NOMO-1 (cell line): ENCODE results near the gene TXNRD3.
"Not testable (repeated sequence)": the region's sequence is repeated elsewhere in the genome, so short reads cannot be mapped to it uniquely, and the experiment has no call there.

Experiments
- DNase-seq, 2 experiments: peaks; one replicate each; lab custom pipeline; 2025; ENCODE audit not compliant: unreplicated experiment in 2 of 2; lab: John Stamatoyannopoulos, UW

The TXNRD3 gene

GRCh38 chr3:126655887-126656286 is 963 bp upstream of the TXNRD3 start:
- no peak for DNase-seq

- no peak for DNase-seq
Observed at GRCh38 chr3:126649556-126650092, 5.3 kb downstream of the TXNRD3 start.

- no peak for DNase-seq
Observed at GRCh38 chr3:126646674-126647073, 8.2 kb downstream of the TXNRD3 start.

DNA sequence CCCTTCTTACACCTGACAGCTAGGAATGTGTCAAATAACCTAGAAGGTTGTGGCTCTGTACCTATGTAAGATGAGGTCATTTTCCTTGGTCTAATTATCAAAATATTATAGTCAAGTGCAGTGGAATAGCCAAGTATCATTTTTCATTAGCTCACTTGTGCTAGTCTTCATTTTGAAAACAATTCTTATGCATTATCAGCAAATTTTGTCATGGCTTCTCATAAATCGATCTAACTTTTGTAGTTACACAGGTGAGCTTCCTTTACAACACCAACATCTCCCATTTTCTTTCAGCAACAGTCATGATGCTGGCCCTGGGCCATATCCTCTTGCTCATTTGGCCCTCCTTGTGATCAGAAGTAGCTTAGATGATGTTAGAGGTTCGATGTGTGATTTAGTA is 10.3 kb downstream of the TXNRD3 start:
- DNase-seq = no peak

- DNase-seq = no peak
Observed at GRCh38 chr3:126638790-126639189, 16.1 kb downstream of the TXNRD3 start.

GRCh38 chr3:126636436-126636835 is 18.5 kb downstream of the TXNRD3 start:
- DNase-seq = no peak

- no peak for DNase-seq
Observed at GRCh38 chr3:126634803-126635202, 20.1 kb downstream of the TXNRD3 start.

GRCh38 chr3:126630020-126630419 is 24.9 kb downstream of the TXNRD3 start:
- DNase-seq = no peak

GRCh38 chr3:126625735-126626134 is 29.2 kb downstream of the TXNRD3 start:
- not testable (repeated sequence) for DNase-seq

GRCh38 chr3:126622694-126623093 is 32.2 kb downstream of the TXNRD3 start:
- no peak for DNase-seq

GRCh38 chr3:126621627-126622345 is 33.1 kb downstream of the TXNRD3 start:
- DNase-seq = no peak

DNA sequence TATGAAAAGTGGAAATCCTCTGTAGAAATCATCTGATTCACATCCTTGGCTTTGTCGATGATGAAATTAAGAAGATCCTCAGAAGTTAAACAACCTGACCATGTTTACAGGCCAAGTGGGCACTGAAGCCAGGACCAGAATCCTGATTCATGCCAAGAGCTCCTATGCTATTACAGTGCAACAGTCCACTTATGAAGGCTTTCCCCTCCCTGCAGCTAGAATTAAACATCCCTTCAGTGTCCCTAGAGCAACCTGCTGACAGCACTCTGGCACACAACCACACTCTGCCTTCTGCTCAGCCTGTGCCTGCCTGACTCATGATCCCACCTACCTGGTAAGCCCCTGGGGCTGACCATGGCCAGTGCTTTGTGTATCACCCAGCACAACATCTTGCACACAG is 33.8 kb downstream of the TXNRD3 start:
- DNase-seq = no peak

GRCh38 chr3:126620738-126621137 is 34.2 kb downstream of the TXNRD3 start:
- DNase-seq = no peak

DNA sequence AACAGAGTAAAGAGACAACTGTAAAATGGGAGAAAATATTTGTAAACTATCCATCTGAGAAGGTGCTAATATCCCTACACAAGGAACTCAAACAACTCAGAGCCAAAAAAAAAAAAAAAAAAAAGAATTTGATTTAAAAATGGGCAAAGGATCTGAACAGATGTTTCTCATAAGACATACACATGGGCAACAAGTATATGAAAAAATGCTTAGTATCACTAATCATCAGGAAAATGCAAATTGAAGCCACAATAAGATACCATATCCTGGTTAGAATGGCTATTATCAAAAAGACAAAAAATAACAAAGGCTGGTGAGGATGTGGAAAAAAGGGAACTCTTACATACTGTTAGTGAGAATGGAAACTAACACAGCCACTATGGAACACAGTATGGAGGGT is 36.2 kb downstream of the TXNRD3 start:
- DNase-seq = no peak

GRCh38 chr3:126618021-126618420 is 36.9 kb downstream of the TXNRD3 start:
- DNase-seq = no peak

- DNase-seq = peak in 1 of 2 experiments; percentile 24
Observed at GRCh38 chr3:126617571-126617970, 37.4 kb downstream of the TXNRD3 start.

GRCh38 chr3:126616931-126617330 is 38.0 kb downstream of the TXNRD3 start:
- DNase-seq = no peak

- DNase-seq = no peak
Observed at GRCh38 chr3:126613479-126614188, 41.3 kb downstream of the TXNRD3 start.

GRCh38 chr3:126612479-126613205 is 42.3 kb downstream of the TXNRD3 start:
- DNase-seq = no peak

GRCh38 chr3:126609909-126610308 is 45.0 kb downstream of the TXNRD3 start:
- no peak for DNase-seq

DNA sequence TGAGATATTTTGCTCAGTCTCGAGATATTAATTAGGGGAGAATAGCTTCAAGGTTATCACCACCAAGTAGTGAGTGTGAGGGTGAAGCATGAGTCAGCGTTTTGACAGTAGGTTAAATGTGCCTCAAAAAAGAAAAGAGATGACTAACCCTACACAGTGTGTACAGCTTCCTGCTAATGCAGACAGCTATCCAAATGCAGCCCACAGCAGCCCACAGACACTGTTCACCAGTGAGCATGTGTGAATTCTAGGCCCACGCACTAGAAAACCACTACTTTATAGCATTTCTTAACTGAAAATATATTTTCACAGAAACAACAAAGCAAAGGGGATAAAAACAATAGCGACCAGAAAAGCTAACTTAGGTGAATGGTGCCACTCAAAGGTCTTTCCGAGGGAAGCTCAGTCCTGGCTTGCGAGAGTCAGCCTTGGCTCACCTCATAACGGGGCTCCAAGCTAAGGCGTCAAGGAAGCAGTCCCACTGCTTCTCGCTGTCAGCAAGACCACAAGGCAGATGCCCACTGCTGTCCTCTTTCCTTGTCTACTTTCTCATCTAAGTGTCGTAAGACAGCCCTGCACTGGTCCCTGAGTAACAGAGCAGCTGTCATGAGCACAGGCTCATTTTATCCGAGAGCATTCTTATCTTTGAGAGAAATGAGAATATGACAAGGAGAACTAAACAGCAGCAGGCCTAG is 47.6 kb downstream of the TXNRD3 start:
- peak; percentile 48 to 57 for DNase-seq
